Lower leg skin (tissue), 3 donors: ENCODE measurements around the gene NEK2.

ENCODE experiments used
- CTCF ChIP-seq, 3 donors: fragments of 450-650 bp; IDR thresholded peaks; one replicate each; pipeline ENCODE4 v1.5.1; 2016; ENCODE audit warnings: antibody characterized with exemption in 3 of 3, mild to moderate bottlenecking in 3 of 3, moderate library complexity in 2 of 3
- POLR2A ChIP-seq, 2 donors: fragments of 450-650 bp; IDR thresholded peaks; one replicate each; pipeline ENCODE4 v1.6.1; 2016 to 2017; ENCODE audit warnings: antibody characterized with exemption in 2 of 2, mild to moderate bottlenecking in 1 of 2, moderate library complexity in 1 of 2

- no peak for TF ChIP-seq POLR2A (IDR thresholded peaks at IDR 0.05)
- no peak for TF ChIP-seq CTCF (IDR thresholded peaks at IDR 0.05)
Measured at GRCh38 chr1:211667065-211667617, 8.3 kb downstream of the NEK2 start.
